ENCODE measurements around the gene UGDH.
A peak's percentile ranks its signal among the peaks of the same experiment; 100 is the strongest.
"Not testable (repeated sequence)": the region's sequence is repeated elsewhere in the genome, so short reads cannot be mapped to it uniquely, and the experiment has no call there.

The UGDH gene

DNA sequence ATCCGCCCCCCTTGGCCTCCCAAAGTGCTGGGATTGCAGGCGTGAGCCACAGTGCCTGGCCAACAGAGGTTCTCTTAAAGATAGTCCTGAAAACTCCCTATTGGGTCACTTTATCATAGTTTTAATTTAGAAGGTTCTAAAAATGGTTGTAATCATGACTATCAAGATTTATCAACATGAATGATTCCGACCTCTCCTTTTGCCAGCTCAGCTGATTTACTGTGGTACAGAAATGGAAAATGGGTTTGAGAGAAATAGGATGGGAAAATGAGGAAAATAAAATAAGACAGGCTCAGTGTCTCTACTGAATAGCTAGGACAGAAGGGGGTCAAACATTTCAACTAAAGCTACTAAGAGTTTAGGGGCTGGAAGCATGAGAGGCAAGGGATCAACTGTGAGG, 28.2 kb upstream of the UGDH start:
- Histone ChIP-seq H3K27me3 (ENCODE audit: insufficient read depth, poor library complexity, severe bottlenecking) (no peaks in the 10 kb centered on the region), H3K4me3 (ENCODE audit: severe bottlenecking) (no peak overlapping the region), H3K36me3 (ENCODE audit: low read depth) (no peaks in the 10 kb centered on the region), H3K9me3 (ENCODE audit: severe bottlenecking) (no peaks in the 10 kb centered on the region), H3K4me1 (ENCODE audit: insufficient read depth, poor library complexity, severe bottlenecking) (no peaks in the 10 kb centered on the region), H3K27ac (ENCODE audit: poor library complexity, severe bottlenecking) (no peak overlapping the region)
- ATAC-seq (ENCODE audit: low read depth) (no peak), DNase-seq (ENCODE audit: low spot score) (no peak)
- no peak for TF ChIP-seq CTCF (IDR thresholded peaks at IDR 0.05; ENCODE audit: poor library complexity, severe bottlenecking)

GRCh38 chr4:39548425-39549067, 21.3 kb upstream of the UGDH start:
- DNase-seq (ENCODE audit: low spot score) (no peak), ATAC-seq (ENCODE audit: low read depth) (peak; percentile 21; the same call in 1 of the 3 replicates)
- Histone ChIP-seq H3K4me1 (ENCODE audit: insufficient read depth, poor library complexity, severe bottlenecking) (peaks cover 6% of the 10 kb centered on the region), H3K9me3 (ENCODE audit: severe bottlenecking) (no peaks in the 10 kb centered on the region), H3K4me3 (ENCODE audit: severe bottlenecking) (no peak overlapping the region), H3K27ac (ENCODE audit: poor library complexity, severe bottlenecking) (no peak overlapping the region), H3K27me3 (ENCODE audit: insufficient read depth, poor library complexity, severe bottlenecking) (no peaks in the 10 kb centered on the region), H3K36me3 (ENCODE audit: low read depth) (no peaks in the 10 kb centered on the region)
- TF ChIP-seq CTCF (IDR thresholded peaks at IDR 0.05; ENCODE audit: poor library complexity, severe bottlenecking) = no peak

DNA sequence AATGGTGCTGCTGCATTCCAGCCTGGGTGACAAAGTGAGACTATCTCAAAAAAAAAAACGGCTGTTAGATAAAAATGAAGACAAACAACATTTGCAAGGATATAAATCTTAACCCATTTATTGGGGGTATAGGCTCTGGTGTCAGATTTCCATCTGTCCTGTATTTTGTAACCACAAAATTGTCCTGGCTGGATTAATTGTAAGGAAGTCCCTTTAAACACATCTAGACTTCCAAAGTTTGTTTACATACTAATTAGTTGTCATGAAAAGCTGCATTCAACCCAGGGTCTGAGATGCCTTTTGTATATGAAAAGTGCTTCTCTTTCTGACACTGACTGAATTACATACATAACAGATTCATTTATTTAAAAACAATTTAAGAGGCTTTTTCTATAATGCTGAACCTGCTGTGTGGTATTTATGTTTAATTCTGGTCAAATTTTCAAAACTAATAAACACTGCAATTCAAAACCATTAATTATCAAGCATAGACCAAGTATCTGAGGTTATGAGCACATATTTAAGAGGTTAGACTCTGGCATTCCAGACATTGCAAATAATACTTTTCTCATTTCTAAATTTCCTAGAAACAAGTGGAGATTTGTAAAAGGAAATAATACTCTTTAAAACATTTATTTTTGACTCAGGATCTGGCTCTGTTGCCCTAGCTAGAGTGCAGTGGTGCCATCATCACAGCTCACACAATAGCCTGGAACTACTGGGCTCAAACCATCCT, 17.5 kb upstream of the UGDH start:
- Histone ChIP-seq H3K4me3 (ENCODE audit: severe bottlenecking) (no peak overlapping the region), H3K36me3 (ENCODE audit: low read depth) (no peaks in the 10 kb centered on the region), H3K27ac (ENCODE audit: poor library complexity, severe bottlenecking) (no peak overlapping the region), H3K9me3 (ENCODE audit: severe bottlenecking) (no peaks in the 10 kb centered on the region), H3K4me1 (ENCODE audit: insufficient read depth, poor library complexity, severe bottlenecking) (peaks cover 35% of the 10 kb centered on the region), H3K27me3 (ENCODE audit: insufficient read depth, poor library complexity, severe bottlenecking) (no peaks in the 10 kb centered on the region)
- ATAC-seq (ENCODE audit: low read depth) = no peak
- TF ChIP-seq CTCF (IDR thresholded peaks at IDR 0.05; ENCODE audit: poor library complexity, severe bottlenecking) = no peak
- DNase-seq (ENCODE audit: low spot score) = no peak

GRCh38 chr4:39544080-39544479, 16.8 kb upstream of the UGDH start:
- not testable (repeated sequence) for DNase-seq (ENCODE audit: low spot score)

GRCh38 chr4:39543034-39543433, 15.8 kb upstream of the UGDH start:
- H3K27ac ChIP-seq (ENCODE audit: poor library complexity, severe bottlenecking) = peak overlapping the region; percentile 32
- H3K9me3 ChIP-seq (ENCODE audit: severe bottlenecking) = no peaks in the 10 kb centered on the region
- ATAC-seq (ENCODE audit: low read depth) = no peak
- H3K4me1 ChIP-seq (ENCODE audit: insufficient read depth, poor library complexity, severe bottlenecking) = peaks cover 45% of the 10 kb centered on the region
- no peaks in the 10 kb centered on the region for H3K36me3 ChIP-seq (ENCODE audit: low read depth)
- TF ChIP-seq CTCF (IDR thresholded peaks at IDR 0.05; ENCODE audit: poor library complexity, severe bottlenecking) = no peak
- no peak overlapping the region for H3K4me3 ChIP-seq (ENCODE audit: severe bottlenecking)
- no peaks in the 10 kb centered on the region for H3K27me3 ChIP-seq (ENCODE audit: insufficient read depth, poor library complexity, severe bottlenecking)
- no peak for DNase-seq (ENCODE audit: low spot score)

More at GRCh38 chr4:39544080-39544479, 16.8 kb upstream of the UGDH start:
- H3K36me3 ChIP-seq (ENCODE audit: low read depth); H3K27me3 ChIP-seq (ENCODE audit: insufficient read depth, poor library complexity, severe bottlenecking); ATAC-seq (ENCODE audit: low read depth); H3K27ac ChIP-seq (ENCODE audit: poor library complexity, severe bottlenecking); H3K4me3 ChIP-seq (ENCODE audit: severe bottlenecking); H3K9me3 ChIP-seq (ENCODE audit: severe bottlenecking): not testable (repeated sequence)
- peaks cover 42% of the 10 kb centered on the region for H3K4me1 ChIP-seq (ENCODE audit: insufficient read depth, poor library complexity, severe bottlenecking)
